Tibial nerve (tissue), 4 donors: ENCODE data around the gene ITIH3.

ENCODE experiments used
- EP300 ChIP-seq, 2 donors: sonication (generic); formaldehyde crosslinking; IDR thresholded peaks; one replicate each; pipeline ENCODE4 v1.6.1; 2017; ENCODE audit warnings: antibody characterized with exemption in 2 of 2, mild to moderate bottlenecking in 1 of 2
- POLR2A ChIP-seq, 2 donors: fragments of 450-650 bp; IDR thresholded peaks; one replicate each; pipeline ENCODE4 v1.6.1; 2017; ENCODE audit warnings: antibody characterized with exemption in 2 of 2, mild to moderate bottlenecking in 2 of 2, moderate library complexity in 2 of 2
- TF ChIP-seq, protein P1 (sequence below), 5 experiments: fragments of 200-600 bp in 3 of 5; fragments of 450-650 bp in 2 of 5; sonication (generic) in 3 of 5; IDR thresholded peaks; one replicate each; pipeline ENCODE4 v1.5.1; 2016 to 2019; ENCODE audit warnings: antibody characterized with exemption in 5 of 5, mild to moderate bottlenecking in 3 of 5, moderate library complexity in 2 of 5

DNA sequence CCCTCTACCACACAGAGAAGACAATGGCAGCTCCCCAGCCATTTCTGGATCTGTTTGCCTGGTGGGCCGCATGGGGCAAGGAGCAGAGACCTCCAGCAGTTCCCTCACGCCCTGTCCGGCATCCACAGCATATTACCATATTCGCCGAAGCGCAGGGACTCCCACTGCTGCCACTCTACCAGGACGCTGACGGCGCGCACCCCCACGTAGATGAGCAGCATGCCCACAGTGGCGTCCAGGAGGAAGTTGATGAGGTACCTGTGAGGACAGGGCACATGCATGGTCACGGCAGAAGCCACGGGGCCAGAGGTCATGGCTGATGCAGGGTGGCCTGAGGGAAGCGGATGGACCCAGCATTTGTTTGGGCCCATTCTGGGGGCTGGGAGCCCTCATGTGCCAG is 55.1 kb downstream of the ITIH3 start:
- TF ChIP-seq EP300 (IDR thresholded peaks at IDR 0.05) (no peak), POLR2A (IDR thresholded peaks at IDR 0.05) (no peak)
- TF ChIP-seq, protein P1, sequence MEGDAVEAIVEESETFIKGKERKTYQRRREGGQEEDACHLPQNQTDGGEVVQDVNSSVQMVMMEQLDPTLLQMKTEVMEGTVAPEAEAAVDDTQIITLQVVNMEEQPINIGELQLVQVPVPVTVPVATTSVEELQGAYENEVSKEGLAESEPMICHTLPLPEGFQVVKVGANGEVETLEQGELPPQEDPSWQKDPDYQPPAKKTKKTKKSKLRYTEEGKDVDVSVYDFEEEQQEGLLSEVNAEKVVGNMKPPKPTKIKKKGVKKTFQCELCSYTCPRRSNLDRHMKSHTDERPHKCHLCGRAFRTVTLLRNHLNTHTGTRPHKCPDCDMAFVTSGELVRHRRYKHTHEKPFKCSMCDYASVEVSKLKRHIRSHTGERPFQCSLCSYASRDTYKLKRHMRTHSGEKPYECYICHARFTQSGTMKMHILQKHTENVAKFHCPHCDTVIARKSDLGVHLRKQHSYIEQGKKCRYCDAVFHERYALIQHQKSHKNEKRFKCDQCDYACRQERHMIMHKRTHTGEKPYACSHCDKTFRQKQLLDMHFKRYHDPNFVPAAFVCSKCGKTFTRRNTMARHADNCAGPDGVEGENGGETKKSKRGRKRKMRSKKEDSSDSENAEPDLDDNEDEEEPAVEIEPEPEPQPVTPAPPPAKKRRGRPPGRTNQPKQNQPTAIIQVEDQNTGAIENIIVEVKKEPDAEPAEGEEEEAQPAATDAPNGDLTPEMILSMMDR (IDR thresholded peaks at IDR 0.05) = no peak
